Suprapubic skin (tissue), 4 donors: ENCODE measurements around the gene ARID1B. TPM values are rescaled to one million over a fixed set of nuclear protein-coding genes. Genes with fewer than 3 reads are reported as not detected.

Experiments used
- DNase-seq, 2 donors: peaks; one replicate each; pipeline ENCODE4 v3.0.0-alpha.2; 2019; ENCODE audit warnings: low spot score in 2 of 2
- H3K27ac ChIP-seq: fragments of 200-600 bp; sonication (generic); one replicate; pipeline ENCODE4 v1.5.1; 2019
- H3K27me3 ChIP-seq: fragments of 200-600 bp; sonication (generic); one replicate; pipeline ENCODE4 v1.5.1; 2019
- H3K36me3 ChIP-seq: fragments of 200-600 bp; sonication (generic); one replicate; pipeline ENCODE4 v1.5.1; 2019
- H3K4me1 ChIP-seq: fragments of 200-600 bp; sonication (generic); one replicate; pipeline ENCODE4 v1.5.1; 2019
- H3K4me3 ChIP-seq: fragments of 200-600 bp; sonication (generic); one replicate; pipeline ENCODE4 v1.5.1; 2019; ENCODE audit warnings: mild to moderate bottlenecking
- H3K9me3 ChIP-seq: fragments of 200-600 bp; sonication (generic); one replicate; pipeline ENCODE4 v1.5.1; 2019
- EP300 ChIP-seq: sonication (generic); formaldehyde crosslinking; IDR thresholded peaks from one replicate; pipeline ENCODE4 v1.6.1; 2017; ENCODE audit warnings: antibody characterized with exemption
- POLR2A ChIP-seq, 2 donors: fragments of 450-650 bp; IDR thresholded peaks; one replicate each; pipeline ENCODE4 v1.6.1; 2017; ENCODE audit warnings: antibody characterized with exemption in 2 of 2, mild to moderate bottlenecking in 2 of 2, moderate library complexity in 2 of 2
- POLR2AphosphoS5 ChIP-seq, 3 donors: sonication (generic); formaldehyde crosslinking; IDR thresholded peaks; one replicate each; pipeline ENCODE4 v1.6.1; 2017; ENCODE audit warnings: antibody characterized with exemption in 3 of 3
- WGBS: methylation state at CpG from one replicate; pipeline ENCODE4 v1.1.5; 2018; 5-methylcytosine and 5-hydroxymethylcytosine counted together
- total RNA-seq, 4 donors: library from RNA; depleted of rRNA; stranded (reverse); fragments of >200 nt; gene quantifications; one replicate each; pipeline ENCODE4 v1.1.0, GENCODE V29; 2016
- TF ChIP-seq, protein P1 (sequence below), 2 donors: fragments of 200-600 bp in 1 of 2; fragments of 450-650 bp in 1 of 2; sonication (generic) in 1 of 2; IDR thresholded peaks; one replicate each; pipeline ENCODE4 v1.5.1; 2016 to 2019; ENCODE audit warnings: antibody characterized with exemption in 2 of 2, mild to moderate bottlenecking in 1 of 2, moderate library complexity in 1 of 2

Gene ARID1B
- total RNA-seq, 4 donors from 2014 or later: 102 to 233 (median 129) TPM

DNA sequence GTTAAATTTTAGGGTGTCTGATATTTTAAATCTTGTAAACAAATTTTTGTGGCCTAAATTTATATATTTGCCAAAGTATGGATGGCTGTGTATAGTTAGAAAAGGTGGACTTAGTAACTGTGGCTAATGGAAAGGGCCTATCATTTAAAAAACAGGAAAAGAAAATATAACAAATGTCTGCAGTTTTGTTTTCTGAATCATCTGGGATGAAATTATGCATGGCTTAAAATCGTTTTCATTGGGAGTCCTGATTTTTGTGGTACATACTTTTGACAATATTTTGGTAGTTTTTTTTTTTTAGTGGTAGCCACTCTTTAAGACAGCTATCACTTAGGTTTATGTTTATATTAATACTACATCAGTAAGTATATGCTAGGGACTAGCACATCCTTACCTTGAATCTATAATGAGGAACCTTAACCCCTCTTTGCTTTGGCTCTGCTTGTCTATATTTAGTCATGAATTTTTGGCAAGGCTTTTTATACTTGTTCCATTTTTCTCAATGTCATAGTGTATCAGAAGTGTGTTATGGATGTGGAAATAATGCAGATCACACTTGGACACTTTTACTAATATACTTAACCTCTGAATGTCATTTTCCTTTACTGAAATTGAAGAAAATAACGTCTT lies 5.6 kb downstream of the ARID1B start:
- H3K9me3 ChIP-seq: no peaks in the 10 kb centered on the region
- peak overlapping the region; percentile 82 for H3K27ac ChIP-seq
- 6% methylated on average over 2 of the region's 2 CpGs for WGBS
- no peaks in the 10 kb centered on the region for H3K27me3 ChIP-seq
- peak overlapping the region; percentile 92 for H3K4me3 ChIP-seq
- no peak for DNase-seq
- peaks cover 59% of the 10 kb centered on the region for H3K4me1 ChIP-seq
- no peaks in the 10 kb centered on the region for H3K36me3 ChIP-seq
- TF ChIP-seq EP300: no peak
- TF ChIP-seq, protein P1, sequence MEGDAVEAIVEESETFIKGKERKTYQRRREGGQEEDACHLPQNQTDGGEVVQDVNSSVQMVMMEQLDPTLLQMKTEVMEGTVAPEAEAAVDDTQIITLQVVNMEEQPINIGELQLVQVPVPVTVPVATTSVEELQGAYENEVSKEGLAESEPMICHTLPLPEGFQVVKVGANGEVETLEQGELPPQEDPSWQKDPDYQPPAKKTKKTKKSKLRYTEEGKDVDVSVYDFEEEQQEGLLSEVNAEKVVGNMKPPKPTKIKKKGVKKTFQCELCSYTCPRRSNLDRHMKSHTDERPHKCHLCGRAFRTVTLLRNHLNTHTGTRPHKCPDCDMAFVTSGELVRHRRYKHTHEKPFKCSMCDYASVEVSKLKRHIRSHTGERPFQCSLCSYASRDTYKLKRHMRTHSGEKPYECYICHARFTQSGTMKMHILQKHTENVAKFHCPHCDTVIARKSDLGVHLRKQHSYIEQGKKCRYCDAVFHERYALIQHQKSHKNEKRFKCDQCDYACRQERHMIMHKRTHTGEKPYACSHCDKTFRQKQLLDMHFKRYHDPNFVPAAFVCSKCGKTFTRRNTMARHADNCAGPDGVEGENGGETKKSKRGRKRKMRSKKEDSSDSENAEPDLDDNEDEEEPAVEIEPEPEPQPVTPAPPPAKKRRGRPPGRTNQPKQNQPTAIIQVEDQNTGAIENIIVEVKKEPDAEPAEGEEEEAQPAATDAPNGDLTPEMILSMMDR (IDR thresholded peaks at IDR 0.05): no peak
- no peak for TF ChIP-seq POLR2AphosphoS5 (IDR thresholded peaks at IDR 0.05)
- TF ChIP-seq POLR2A (IDR thresholded peaks at IDR 0.05): no peak

DNA sequence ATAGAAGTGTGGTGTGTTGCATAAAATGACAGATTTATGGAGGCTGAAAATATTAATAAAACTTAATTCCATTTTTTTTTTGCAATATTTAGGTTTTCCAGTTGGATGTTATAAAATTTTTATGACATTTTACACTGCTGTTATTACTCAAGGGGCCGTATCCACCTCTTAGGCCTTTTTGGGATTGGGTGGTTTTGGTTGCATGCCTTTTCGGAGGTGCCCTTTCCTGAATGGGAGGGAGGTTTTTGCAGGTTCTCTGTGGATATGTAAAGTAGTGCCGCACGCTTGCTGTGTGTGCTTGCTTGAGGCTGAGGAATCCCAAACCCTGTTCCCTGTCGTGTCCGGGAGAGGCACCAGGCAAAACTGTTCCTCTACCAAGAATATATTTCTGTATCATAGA lies 6.8 kb downstream of the ARID1B start:
- Histone ChIP-seq H3K4me1 (peaks cover 68% of the 10 kb centered on the region), H3K9me3 (no peaks in the 10 kb centered on the region), H3K36me3 (no peaks in the 10 kb centered on the region), H3K27me3 (no peaks in the 10 kb centered on the region), H3K4me3 (no peak overlapping the region), H3K27ac (no peak overlapping the region)
- TF ChIP-seq, protein P1 (IDR thresholded peaks at IDR 0.05): no peak
- no peak for TF ChIP-seq POLR2AphosphoS5 (IDR thresholded peaks at IDR 0.05)
- TF ChIP-seq POLR2A (IDR thresholded peaks at IDR 0.05): no peak
- no peak for TF ChIP-seq EP300
- DNase-seq: no peak
- WGBS: 60% methylated on average over 6 of the region's 6 CpGs

DNA sequence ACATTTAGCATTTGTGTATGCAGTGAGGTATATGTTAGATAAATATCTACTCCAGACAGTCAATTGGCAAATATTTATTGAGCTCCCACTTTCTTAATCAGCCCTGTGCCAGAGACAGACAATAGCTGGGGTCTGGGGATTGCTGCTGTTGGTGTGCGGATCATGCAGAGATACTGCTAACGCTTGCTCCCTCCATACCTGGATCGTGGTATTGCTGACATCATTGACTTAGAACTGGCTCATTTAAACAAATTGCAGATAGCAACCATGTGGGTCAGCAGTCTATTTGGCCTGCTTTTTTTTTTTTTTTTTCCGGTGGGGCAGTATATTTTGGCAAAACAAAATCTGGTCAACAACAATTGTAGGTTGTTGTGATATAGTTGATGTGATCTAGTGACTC lies 9.5 kb downstream of the ARID1B start:
- no peak for DNase-seq
- Histone ChIP-seq H3K36me3 (no peaks in the 10 kb centered on the region), H3K4me1 (peaks cover 72% of the 10 kb centered on the region), H3K27me3 (no peaks in the 10 kb centered on the region), H3K27ac (no peak overlapping the region), H3K9me3 (no peaks in the 10 kb centered on the region), H3K4me3 (no peak overlapping the region)
- WGBS: 88% methylated on average over 4 of the region's 4 CpGs
- TF ChIP-seq POLR2AphosphoS5 (IDR thresholded peaks at IDR 0.05) (no peak), POLR2A (IDR thresholded peaks at IDR 0.05) (no peak), EP300 (no peak)
- TF ChIP-seq, protein P1 (IDR thresholded peaks at IDR 0.05): no peak

DNA sequence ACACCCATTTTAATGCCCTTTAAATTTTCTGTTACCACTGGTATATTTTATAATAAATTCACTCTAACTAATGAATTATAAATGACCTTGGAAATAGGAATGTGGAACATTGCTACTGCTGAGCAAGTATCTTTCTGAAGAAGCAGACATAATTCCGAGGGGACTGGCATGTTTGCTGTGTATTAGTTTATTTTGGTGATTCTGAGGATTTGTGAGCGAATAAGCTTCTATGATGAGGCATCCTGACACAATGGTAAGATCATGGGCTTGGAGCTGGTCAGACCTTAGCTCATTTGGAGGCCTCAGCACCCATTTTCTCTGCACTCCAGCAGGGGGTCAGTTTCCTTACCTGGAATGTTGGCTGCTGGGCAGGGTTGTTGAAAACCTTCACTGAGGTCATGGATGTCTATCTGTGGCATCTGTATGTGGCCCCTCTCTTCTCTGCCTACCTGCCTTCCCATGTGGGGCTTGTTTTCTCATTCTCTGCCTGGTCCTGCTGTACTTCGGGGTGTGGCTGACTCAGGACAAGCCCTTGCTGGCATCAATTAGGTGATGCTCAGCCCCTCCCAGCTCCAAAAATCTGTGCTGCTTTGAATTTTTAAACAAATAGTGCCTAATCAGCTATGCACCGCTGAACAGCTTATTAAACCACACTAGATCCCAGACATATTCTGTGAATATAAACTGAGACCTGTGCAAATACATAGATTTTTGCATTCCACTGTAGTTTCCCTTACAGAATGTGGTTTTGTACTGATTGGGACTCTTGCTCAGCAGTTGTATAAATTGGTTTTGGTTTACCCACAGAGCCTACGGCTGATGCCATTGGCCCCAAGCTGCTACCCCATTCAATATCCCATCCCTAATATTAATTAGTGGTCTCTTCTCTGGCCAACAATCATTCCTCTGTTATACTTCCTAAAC lies 10.7 kb downstream of the ARID1B start:
- WGBS: 52% methylated on average over 5 of the region's 5 CpGs
- Histone ChIP-seq H3K4me3 (no peak overlapping the region), H3K27ac (no peak overlapping the region), H3K9me3 (no peaks in the 10 kb centered on the region), H3K4me1 (peaks cover 66% of the 10 kb centered on the region), H3K36me3 (no peaks in the 10 kb centered on the region), H3K27me3 (no peaks in the 10 kb centered on the region)
- peak in 1 of 2 donors; percentile 45 for DNase-seq
- TF ChIP-seq POLR2AphosphoS5 (IDR thresholded peaks at IDR 0.05) (no peak), POLR2A (IDR thresholded peaks at IDR 0.05) (no peak), EP300 (no peak)
- TF ChIP-seq, protein P1 (IDR thresholded peaks at IDR 0.05): no peak
